Retinal pigment epithelial cell (primary cell): Measurements from ENCODE around the gene ADGRF1.

Experiments
- DNase-seq: peaks from one replicate; pipeline ENCODE4 v3.0.0-alpha.2; 2010; ENCODE audit warnings: low read depth
- H3K4me3 ChIP-seq: 2 replicates; pipeline ENCODE4 v1.5.1; 2011; ENCODE audit warnings: mild to moderate bottlenecking, low read length, control low read depth, moderate library complexity
- TF ChIP-seq, protein P1 (sequence below): conservative IDR thresholded peaks from 2 replicates; pipeline ENCODE4 v1.5.1; 2011; ENCODE audit warnings: low read depth, low read length, control low read depth, inconsistent platforms

The ADGRF1 gene

DNA sequence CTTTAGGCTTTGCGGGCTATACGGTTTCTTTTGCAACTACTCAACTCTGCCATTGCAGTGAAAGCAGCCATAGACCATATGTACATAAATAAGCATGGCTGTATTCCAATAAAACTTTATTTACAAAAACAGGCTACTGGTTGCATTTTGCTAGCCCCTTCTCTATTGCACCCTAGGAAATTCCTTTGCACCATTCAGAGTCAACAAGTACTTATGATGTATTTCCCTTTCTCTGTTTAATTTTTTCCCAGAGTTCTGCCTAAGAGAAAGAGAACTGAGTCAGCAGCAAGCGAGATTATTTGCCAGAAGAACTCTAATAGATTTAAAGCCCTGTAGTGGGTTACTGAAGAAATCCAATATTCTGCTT is 33.8 kb downstream of the ADGRF1 start:
- DNase-seq, result no peak
- TF ChIP-seq, protein P1, sequence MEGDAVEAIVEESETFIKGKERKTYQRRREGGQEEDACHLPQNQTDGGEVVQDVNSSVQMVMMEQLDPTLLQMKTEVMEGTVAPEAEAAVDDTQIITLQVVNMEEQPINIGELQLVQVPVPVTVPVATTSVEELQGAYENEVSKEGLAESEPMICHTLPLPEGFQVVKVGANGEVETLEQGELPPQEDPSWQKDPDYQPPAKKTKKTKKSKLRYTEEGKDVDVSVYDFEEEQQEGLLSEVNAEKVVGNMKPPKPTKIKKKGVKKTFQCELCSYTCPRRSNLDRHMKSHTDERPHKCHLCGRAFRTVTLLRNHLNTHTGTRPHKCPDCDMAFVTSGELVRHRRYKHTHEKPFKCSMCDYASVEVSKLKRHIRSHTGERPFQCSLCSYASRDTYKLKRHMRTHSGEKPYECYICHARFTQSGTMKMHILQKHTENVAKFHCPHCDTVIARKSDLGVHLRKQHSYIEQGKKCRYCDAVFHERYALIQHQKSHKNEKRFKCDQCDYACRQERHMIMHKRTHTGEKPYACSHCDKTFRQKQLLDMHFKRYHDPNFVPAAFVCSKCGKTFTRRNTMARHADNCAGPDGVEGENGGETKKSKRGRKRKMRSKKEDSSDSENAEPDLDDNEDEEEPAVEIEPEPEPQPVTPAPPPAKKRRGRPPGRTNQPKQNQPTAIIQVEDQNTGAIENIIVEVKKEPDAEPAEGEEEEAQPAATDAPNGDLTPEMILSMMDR, result no peak
- no peak overlapping the region for H3K4me3 ChIP-seq

DNA sequence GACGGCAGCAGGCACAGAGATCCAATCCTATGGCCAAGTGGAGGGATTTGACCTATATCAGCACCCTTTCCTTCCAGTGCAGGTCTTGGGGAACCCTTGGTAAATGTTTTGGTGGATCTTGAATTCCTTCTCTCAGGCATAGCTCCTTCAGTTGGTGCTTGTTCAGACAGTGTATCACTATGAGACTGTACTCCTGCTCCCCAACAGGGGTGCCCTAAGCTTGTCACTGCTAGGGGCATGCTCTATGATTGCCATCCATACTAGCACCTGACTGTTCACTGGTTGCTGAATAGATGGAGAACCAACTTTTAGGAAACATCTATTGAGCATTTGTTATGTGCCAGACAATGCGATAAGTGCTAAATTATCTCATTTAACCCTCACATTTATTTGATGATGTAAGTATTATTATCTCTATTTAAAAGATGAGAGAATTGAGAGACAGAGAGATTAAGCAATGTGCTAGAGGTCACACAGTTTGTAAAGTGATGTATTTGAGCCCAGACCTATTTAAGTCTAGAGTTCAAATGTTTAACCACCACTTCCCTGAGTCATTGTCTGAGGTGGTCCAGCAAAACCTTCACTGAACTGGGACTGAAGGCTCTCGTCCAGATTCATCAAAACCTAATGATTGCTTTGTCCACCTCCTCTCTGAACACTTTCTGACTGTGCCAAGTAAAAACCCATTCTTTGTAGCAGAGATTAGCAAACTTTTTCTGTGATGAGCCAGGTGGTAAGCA is 34.3 kb downstream of the ADGRF1 start:
- TF ChIP-seq, protein P1, result no peak
- DNase-seq, result no peak

GRCh38 chr6:47005486-47005885 is 36.6 kb downstream of the ADGRF1 start:
- DNase-seq, result no peak
- TF ChIP-seq, protein P1, result no peak
- no peak overlapping the region for H3K4me3 ChIP-seq

More for the DNA sequence above, 34.3 kb downstream of the ADGRF1 start:
- H3K4me3 ChIP-seq, result no peak overlapping the region

- H3K4me3 ChIP-seq, result no peak overlapping the region
- no peak for DNase-seq
- TF ChIP-seq, protein P1, result no peak
These were observed 37.7 kb downstream of the ADGRF1 start for GRCh38 chr6:47004463-47004862.

DNA sequence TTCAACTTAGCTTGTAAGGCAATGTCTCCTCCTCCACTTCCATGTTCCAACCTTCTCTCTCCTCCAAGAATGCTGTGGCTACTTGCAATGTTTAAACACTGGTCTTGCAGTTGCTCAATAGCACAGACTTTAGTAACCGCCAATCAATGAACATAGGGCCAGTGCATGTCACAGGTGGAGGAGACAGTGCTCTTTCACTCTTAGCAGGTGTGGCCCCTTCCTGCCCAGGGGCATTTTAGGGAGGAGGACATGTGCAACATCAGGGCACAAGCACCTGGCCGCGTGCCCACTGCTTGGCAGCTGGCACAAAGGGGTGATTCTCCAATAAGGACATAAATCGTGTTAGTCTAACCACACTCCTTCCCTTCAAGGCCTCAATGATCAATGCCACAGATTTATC is 41.3 kb downstream of the ADGRF1 start:
- TF ChIP-seq, protein P1, result no peak
- no peak for DNase-seq
- H3K4me3 ChIP-seq, result no peak overlapping the region

- no peak for DNase-seq
- TF ChIP-seq, protein P1, result no peak
- H3K4me3 ChIP-seq, result no peak overlapping the region
These were observed 43.6 kb downstream of the ADGRF1 start for GRCh38 chr6:46998436-46999017.

GRCh38 chr6:46997646-46998045 is 44.5 kb downstream of the ADGRF1 start:
- no peak for DNase-seq
- H3K4me3 ChIP-seq, result no peak overlapping the region
- TF ChIP-seq, protein P1, result no peak
